ENCODE results near the gene FAM171A2.

DNA sequence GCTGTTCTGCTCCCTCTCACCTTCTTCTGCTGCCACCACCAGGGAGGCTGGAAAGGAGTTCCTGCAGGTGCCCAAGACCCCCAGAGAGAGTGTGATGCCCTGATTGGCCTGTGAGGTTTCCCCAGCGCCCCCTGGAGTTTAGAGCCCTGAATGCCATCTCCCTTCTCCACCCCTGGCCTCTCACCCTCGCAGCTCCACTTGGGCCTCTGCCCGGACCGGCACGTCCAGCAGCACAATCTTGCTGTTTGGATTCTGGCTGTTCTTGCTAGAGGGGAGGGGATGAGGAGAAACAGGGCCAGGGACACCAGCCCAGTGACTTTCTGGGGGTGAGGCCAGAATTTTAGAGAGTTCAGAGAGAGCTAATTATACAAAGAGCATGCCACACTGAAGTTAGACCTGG, 12.5 kb upstream of the FAM171A2 start:
- TF ChIP-seq, protein P1, sequence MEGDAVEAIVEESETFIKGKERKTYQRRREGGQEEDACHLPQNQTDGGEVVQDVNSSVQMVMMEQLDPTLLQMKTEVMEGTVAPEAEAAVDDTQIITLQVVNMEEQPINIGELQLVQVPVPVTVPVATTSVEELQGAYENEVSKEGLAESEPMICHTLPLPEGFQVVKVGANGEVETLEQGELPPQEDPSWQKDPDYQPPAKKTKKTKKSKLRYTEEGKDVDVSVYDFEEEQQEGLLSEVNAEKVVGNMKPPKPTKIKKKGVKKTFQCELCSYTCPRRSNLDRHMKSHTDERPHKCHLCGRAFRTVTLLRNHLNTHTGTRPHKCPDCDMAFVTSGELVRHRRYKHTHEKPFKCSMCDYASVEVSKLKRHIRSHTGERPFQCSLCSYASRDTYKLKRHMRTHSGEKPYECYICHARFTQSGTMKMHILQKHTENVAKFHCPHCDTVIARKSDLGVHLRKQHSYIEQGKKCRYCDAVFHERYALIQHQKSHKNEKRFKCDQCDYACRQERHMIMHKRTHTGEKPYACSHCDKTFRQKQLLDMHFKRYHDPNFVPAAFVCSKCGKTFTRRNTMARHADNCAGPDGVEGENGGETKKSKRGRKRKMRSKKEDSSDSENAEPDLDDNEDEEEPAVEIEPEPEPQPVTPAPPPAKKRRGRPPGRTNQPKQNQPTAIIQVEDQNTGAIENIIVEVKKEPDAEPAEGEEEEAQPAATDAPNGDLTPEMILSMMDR (IDR thresholded peaks at IDR 0.05) = peak in 1 of 7 experiments; percentile 9
- TF ChIP-seq POLR2AphosphoS5 (IDR thresholded peaks at IDR 0.05) = no peak
- no peak for TF ChIP-seq EP300 (IDR thresholded peaks at IDR 0.05)

Measured in stomach (tissue), 4 donors.